NB4 (cell line): ENCODE measurements around the gene FGF14.

Experiments used
- DNase-seq: peaks from one replicate; pipeline ENCODE4 v3.0.0; 2010; ENCODE audit warnings: low read depth
- H3K4me3 ChIP-seq: one replicate; pipeline ENCODE4 v1.5.1; 2011; ENCODE audit warnings: mild to moderate bottlenecking, low read depth, low read length, moderate library complexity
- CTCF ChIP-seq: IDR thresholded peaks from one replicate; pipeline ENCODE4 v1.5.1; 2012; ENCODE audit warnings: low read depth, low read length
- MAX ChIP-seq: IDR thresholded peaks from 2 replicates; pipeline ENCODE4 v1.6.1; 2011; ENCODE audit warnings: low read depth, low read length
- MYC ChIP-seq: IDR thresholded peaks from 2 replicates; pipeline ENCODE4 v1.6.1; 2011; ENCODE audit warnings: low read depth, low read length
- POLR2A ChIP-seq: IDR thresholded peaks from 2 replicates; pipeline ENCODE4 v1.6.1; 2011; ENCODE audit warnings: mild to moderate bottlenecking; ENCODE audit not compliant: insufficient read length; ENCODE audit errors: extremely low read depth

The FGF14 gene

GRCh38 chr13:101833671-101834070, 568.2 kb downstream of the FGF14 start:
- DNase-seq, result no peak
- TF ChIP-seq POLR2A, result no peak
- no peak for TF ChIP-seq MAX
- no peak for TF ChIP-seq CTCF
- TF ChIP-seq MYC, result no peak
- no peak overlapping the region for H3K4me3 ChIP-seq

DNA sequence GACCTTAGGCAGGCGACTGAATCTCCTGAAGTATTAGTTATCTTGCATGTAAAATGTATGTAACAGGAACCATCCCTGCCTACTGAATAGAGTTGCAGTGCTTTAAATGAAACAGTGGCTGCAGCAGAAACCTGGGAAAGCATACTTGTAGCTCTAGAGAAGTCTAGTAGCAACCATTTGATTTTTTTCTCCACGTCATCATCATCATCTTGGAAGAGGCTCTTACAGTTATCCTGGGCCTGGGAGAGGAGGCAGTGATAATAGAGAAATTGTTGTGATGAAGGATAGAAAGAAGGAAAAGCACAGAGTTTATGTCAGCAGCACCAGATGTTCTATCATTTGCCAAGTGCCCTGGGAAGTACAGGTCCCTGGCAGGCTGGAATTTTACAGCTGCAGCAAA, 571.8 kb downstream of the FGF14 start:
- DNase-seq, result no peak
- TF ChIP-seq CTCF (no peak), MAX (no peak), POLR2A (no peak), MYC (no peak)
- no peak overlapping the region for H3K4me3 ChIP-seq

DNA sequence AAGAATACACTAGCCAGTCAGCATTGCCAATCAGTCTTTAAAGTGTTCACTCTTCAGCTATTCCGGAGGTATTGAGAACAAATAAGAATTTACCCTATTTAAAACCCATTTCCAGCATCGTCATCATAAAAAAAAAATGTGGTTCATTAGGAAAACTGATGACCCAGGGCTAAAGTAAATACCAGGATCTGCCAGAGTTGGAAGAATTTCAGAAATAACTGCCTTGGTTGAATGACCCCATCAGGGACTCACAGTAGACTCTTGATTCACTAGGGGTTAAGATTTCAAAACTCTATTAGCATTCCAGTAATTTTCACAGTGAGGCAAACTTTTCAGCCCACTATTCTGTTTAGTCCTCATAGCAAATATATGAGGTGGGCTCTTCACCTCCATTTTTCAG, 572.4 kb downstream of the FGF14 start:
- H3K4me3 ChIP-seq, result no peak overlapping the region
- no peak for TF ChIP-seq CTCF
- TF ChIP-seq POLR2A, result no peak
- TF ChIP-seq MYC, result no peak
- DNase-seq, result no peak

GRCh38 chr13:101828119-101828518, 573.7 kb downstream of the FGF14 start:
- no peak overlapping the region for H3K4me3 ChIP-seq
- DNase-seq, result no peak
- no peak for TF ChIP-seq CTCF
- TF ChIP-seq POLR2A, result no peak
- TF ChIP-seq MYC, result no peak
- no peak for TF ChIP-seq MAX

GRCh38 chr13:101817898-101818297, 584.0 kb downstream of the FGF14 start:
- no peak for DNase-seq
- no peak overlapping the region for H3K4me3 ChIP-seq
- TF ChIP-seq MAX (no peak), POLR2A (no peak), MYC (no peak), CTCF (no peak)

DNA sequence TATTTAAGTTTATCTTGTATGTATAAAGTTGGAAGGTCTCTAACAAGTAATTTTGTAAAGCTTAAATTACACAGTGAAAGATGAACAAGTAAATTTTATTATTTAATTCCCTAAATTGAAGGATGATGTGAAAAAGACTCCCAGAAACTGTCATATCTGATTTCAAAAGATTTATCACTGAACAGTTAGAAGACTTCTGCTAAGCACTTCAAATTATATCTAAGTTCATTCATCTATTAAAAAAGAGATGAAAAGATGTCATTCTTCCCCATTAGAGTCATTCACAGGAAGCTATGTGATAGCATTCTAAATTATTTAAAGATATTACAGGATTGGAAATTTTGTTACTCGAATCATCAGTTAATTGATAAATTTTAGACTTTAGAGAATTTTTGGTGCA, 590.0 kb downstream of the FGF14 start:
- TF ChIP-seq MAX (no peak), POLR2A (no peak), MYC (no peak), CTCF (no peak)
- no peak overlapping the region for H3K4me3 ChIP-seq
- DNase-seq, result no peak
